ENCODE data around the gene CPT1A. TPM values are rescaled to one million over a fixed set of nuclear protein-coding genes. Genes with fewer than 3 reads are reported as not detected.
A peak's percentile ranks its signal among the peaks of the same experiment; 100 is the strongest.

CPT1A gene
- total RNA-seq, 1 donor: 29.3 TPM

DNA sequence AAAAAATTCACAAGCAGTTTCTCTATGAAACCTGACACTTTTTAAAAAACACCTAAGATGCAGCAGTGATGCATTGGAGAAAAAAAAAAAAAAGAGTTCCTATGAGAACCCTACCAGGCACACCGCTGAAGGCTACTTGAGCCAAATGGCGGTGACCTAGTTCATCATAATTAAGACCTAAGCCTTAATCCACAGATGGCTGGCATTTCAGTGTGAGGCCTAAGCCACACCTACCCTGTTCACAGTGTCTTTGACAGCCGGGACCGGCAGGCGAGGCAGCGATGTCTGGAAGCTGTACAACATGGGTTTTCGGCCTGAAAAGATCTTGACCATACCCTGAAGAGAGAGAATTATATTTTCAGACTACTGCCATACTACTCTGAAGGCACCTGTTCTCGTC lies 38.0 kb downstream of the CPT1A start:
- Histone ChIP-seq H3K79me2 (ENCODE audit: insufficient read depth, low read length) (peaks cover 4% of the 10 kb centered on the region), H3K36me3 (ENCODE audit: insufficient read depth, low read length) (peaks cover 49% of the 10 kb centered on the region), H3K4me2 (ENCODE audit: insufficient read depth, low read length) (no peak overlapping the region), H3K4me3 (ENCODE audit: insufficient read depth, low read length) (no peak overlapping the region), H3K9me3 (ENCODE audit: low read depth, low read length) (no peaks in the 10 kb centered on the region), H3K4me1 (ENCODE audit: insufficient read depth, low read length) (peaks cover 7% of the 10 kb centered on the region), H3K27ac (ENCODE audit: low read depth, low read length) (no peak overlapping the region), H3K27me3 (ENCODE audit: insufficient read depth, low read length) (no peaks in the 10 kb centered on the region), H2AFZ (ENCODE audit: low read length) (no peak overlapping the region), H4K20me1 (ENCODE audit: insufficient read depth, low read length) (peaks cover 6% of the 10 kb centered on the region)
- no peak for DNase-seq (ENCODE audit: insufficient read length, low spot score, missing footprints)
- TF ChIP-seq, protein P1, sequence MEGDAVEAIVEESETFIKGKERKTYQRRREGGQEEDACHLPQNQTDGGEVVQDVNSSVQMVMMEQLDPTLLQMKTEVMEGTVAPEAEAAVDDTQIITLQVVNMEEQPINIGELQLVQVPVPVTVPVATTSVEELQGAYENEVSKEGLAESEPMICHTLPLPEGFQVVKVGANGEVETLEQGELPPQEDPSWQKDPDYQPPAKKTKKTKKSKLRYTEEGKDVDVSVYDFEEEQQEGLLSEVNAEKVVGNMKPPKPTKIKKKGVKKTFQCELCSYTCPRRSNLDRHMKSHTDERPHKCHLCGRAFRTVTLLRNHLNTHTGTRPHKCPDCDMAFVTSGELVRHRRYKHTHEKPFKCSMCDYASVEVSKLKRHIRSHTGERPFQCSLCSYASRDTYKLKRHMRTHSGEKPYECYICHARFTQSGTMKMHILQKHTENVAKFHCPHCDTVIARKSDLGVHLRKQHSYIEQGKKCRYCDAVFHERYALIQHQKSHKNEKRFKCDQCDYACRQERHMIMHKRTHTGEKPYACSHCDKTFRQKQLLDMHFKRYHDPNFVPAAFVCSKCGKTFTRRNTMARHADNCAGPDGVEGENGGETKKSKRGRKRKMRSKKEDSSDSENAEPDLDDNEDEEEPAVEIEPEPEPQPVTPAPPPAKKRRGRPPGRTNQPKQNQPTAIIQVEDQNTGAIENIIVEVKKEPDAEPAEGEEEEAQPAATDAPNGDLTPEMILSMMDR (IDR thresholded peaks at IDR 0.05; ENCODE audit: extremely low read depth, low read depth, low read length): no peak

DNA sequence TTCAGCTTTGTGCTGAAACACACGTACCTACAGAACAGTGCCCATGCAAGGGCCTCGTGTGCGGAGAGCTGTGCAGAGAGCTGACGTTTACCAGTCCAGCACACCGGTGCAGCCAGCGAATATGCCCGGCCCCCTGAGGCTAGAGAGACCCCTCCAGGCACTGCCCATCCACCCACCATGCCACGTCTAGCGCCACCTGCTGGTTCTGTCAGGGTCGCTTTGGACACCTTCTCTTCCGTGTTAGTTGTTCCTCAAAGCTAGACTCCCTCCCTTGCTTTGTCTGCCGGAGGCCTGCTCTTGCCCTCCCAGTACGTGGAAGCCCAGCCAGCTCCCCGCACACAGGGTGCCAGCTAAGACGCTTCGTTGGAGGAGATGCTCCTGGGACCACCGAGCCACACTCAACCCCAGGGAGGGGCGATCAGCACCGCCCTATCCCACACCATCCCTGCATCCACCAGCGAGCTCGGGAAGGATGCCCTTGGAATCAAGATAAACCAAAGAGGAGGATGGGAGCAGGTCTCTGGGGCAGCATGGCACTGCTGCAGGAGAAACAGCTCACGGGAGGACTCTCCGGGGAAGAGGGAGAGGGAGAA lies 43.4 kb downstream of the CPT1A start:
- Histone ChIP-seq H3K27ac (ENCODE audit: low read depth, low read length) (no peak overlapping the region), H4K20me1 (ENCODE audit: insufficient read depth, low read length) (peaks cover 3% of the 10 kb centered on the region), H3K4me2 (ENCODE audit: insufficient read depth, low read length) (no peak overlapping the region), H3K79me2 (ENCODE audit: insufficient read depth, low read length) (no peaks in the 10 kb centered on the region), H3K9me3 (ENCODE audit: low read depth, low read length) (no peaks in the 10 kb centered on the region), H3K4me1 (ENCODE audit: insufficient read depth, low read length) (no peaks in the 10 kb centered on the region), H3K36me3 (ENCODE audit: insufficient read depth, low read length) (peaks cover 48% of the 10 kb centered on the region), H3K4me3 (ENCODE audit: insufficient read depth, low read length) (no peak overlapping the region), H2AFZ (ENCODE audit: low read length) (no peak overlapping the region), H3K27me3 (ENCODE audit: insufficient read depth, low read length) (no peaks in the 10 kb centered on the region)
- TF ChIP-seq, protein P1 (IDR thresholded peaks at IDR 0.05; ENCODE audit: extremely low read depth, low read depth, low read length): peak; percentile 56
- DNase-seq (ENCODE audit: insufficient read length, low spot score, missing footprints): peak; percentile 77

DNA sequence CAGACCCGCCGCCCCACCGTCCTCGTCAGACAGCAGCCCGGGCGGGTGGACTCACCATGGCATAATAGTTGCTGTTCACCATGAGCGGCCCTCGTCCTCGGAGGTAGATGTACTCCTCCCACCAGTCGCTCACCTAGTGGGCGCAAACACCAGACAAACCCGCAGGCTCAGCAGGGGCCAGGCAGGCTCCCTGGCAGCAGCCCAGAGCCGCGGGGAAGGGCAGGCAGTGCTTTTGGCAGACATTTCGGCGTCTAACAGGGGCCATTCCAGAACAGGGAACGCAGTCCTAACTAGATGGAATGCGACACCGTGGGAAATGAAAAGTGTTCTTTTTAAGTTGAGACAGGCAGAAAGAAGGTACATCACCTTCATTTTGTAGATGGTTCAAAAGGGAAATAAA lies 44.9 kb downstream of the CPT1A start:
- no peaks in the 10 kb centered on the region for H3K27me3 ChIP-seq (ENCODE audit: insufficient read depth, low read length)
- H2AFZ ChIP-seq (ENCODE audit: low read length): no peak overlapping the region
- TF ChIP-seq, protein P1 (IDR thresholded peaks at IDR 0.05; ENCODE audit: extremely low read depth, low read depth, low read length): no peak
- no peaks in the 10 kb centered on the region for H3K9me3 ChIP-seq (ENCODE audit: low read depth, low read length)
- no peak overlapping the region for H3K4me2 ChIP-seq (ENCODE audit: insufficient read depth, low read length)
- no peak overlapping the region for H3K4me3 ChIP-seq (ENCODE audit: insufficient read depth, low read length)
- H3K4me1 ChIP-seq (ENCODE audit: insufficient read depth, low read length): no peaks in the 10 kb centered on the region
- no peaks in the 10 kb centered on the region for H3K79me2 ChIP-seq (ENCODE audit: insufficient read depth, low read length)
- no peak overlapping the region for H3K27ac ChIP-seq (ENCODE audit: low read depth, low read length)
- H4K20me1 ChIP-seq (ENCODE audit: insufficient read depth, low read length): peaks cover 3% of the 10 kb centered on the region
- DNase-seq (ENCODE audit: insufficient read length, low spot score, missing footprints): no peak
- peaks cover 51% of the 10 kb centered on the region for H3K36me3 ChIP-seq (ENCODE audit: insufficient read depth, low read length)

DNA sequence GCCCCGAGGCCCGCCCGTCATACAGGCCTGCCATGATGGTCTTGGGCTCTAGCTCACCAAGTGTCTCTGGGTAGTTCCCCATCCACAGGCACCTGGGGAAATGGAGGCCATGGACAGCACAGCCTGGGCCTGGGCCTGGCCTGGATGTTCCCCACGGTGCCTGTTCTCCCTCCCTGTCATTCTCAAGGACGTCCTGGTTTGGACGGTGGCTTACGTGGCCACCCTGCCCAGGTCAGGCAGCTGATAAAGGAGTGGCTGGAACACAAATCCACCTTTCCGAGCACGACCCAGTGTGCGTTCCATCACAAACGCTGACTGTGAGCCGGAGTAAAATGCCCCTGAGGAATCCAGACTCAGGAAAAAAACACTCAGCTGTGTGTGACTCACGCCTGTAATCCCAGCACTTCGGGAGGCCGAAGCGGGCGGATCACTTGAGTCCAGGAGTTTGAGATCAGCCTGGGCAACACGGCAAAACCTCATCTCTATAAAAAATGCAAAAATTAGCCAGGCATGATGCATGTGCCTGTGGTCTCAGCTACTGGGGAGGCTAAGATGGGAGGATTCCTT lies 49.2 kb downstream of the CPT1A start:
- Histone ChIP-seq H3K4me1 (ENCODE audit: insufficient read depth, low read length) (no peaks in the 10 kb centered on the region), H2AFZ (ENCODE audit: low read length) (no peak overlapping the region), H3K79me2 (ENCODE audit: insufficient read depth, low read length) (no peaks in the 10 kb centered on the region), H3K4me3 (ENCODE audit: insufficient read depth, low read length) (no peak overlapping the region), H3K27ac (ENCODE audit: low read depth, low read length) (no peak overlapping the region), H3K4me2 (ENCODE audit: insufficient read depth, low read length) (no peak overlapping the region), H3K27me3 (ENCODE audit: insufficient read depth, low read length) (no peaks in the 10 kb centered on the region), H3K36me3 (ENCODE audit: insufficient read depth, low read length) (peaks cover 51% of the 10 kb centered on the region), H3K9me3 (ENCODE audit: low read depth, low read length) (no peaks in the 10 kb centered on the region), H4K20me1 (ENCODE audit: insufficient read depth, low read length) (no peaks in the 10 kb centered on the region)
- no peak for DNase-seq (ENCODE audit: insufficient read length, low spot score, missing footprints)
- TF ChIP-seq, protein P1 (IDR thresholded peaks at IDR 0.05; ENCODE audit: extremely low read depth, low read depth, low read length): no peak
